Parathyroid adenoma (tissue), 2 donors: ENCODE results near the gene MAN1B1.
A peak's percentile ranks its signal among the peaks of the same experiment; 100 is the strongest.

Experiments
- H2AFZ ChIP-seq: fragments of 300-600 bp; sonication (generic); one replicate; pipeline ENCODE4 v1.7.0; 2017; ENCODE audit warnings: antibody characterized with exemption, mild to moderate bottlenecking
- H3K27ac ChIP-seq: fragments of 300-600 bp; sonication (generic); one replicate; pipeline ENCODE4 v1.7.0; 2017
- H3K27me3 ChIP-seq: fragments of 300-600 bp; sonication (generic); one replicate; pipeline ENCODE4 v1.7.0; 2017; ENCODE audit warnings: low read length; ENCODE audit not compliant: control insufficient read depth, insufficient read depth
- H3K36me3 ChIP-seq: fragments of 300-600 bp; sonication (generic); one replicate; pipeline ENCODE4 v1.7.0; 2017; ENCODE audit warnings: low read length; ENCODE audit not compliant: control insufficient read depth, insufficient read depth
- H3K4me1 ChIP-seq: fragments of 300-600 bp; sonication (generic); one replicate; pipeline ENCODE4 v1.7.0; 2017; ENCODE audit warnings: control low read depth
- H3K4me2 ChIP-seq: fragments of 300-600 bp; sonication (generic); one replicate; pipeline ENCODE4 v1.7.0; 2017; ENCODE audit warnings: low read length
- H3K4me3 ChIP-seq: fragments of 300-600 bp; sonication (generic); one replicate; pipeline ENCODE4 v1.7.0; 2017; ENCODE audit warnings: low read depth, low read length
- H3K79me2 ChIP-seq: fragments of 300-600 bp; sonication (generic); one replicate; pipeline ENCODE4 v1.7.0; 2017; ENCODE audit warnings: control low read depth
- H3K9ac ChIP-seq: fragments of 300-600 bp; sonication (generic); one replicate; pipeline ENCODE4 v1.7.0; 2017; ENCODE audit warnings: mild to moderate bottlenecking
- H3K9me3 ChIP-seq: fragments of 300-600 bp; sonication (generic); one replicate; pipeline ENCODE4 v1.7.0; 2017; ENCODE audit warnings: low read length; ENCODE audit not compliant: control insufficient read depth
- CTCF ChIP-seq: fragments of 300-600 bp; sonication (generic); IDR thresholded peaks from one replicate; pipeline ENCODE4 v1.7.0; 2017; ENCODE audit warnings: antibody characterized with exemption, mild to moderate bottlenecking
- donor health status: primary hyperparathyroidism.

Gene MAN1B1

GRCh38 chr9:137113385-137114159 is 26.8 kb downstream of the MAN1B1 start:
- Histone ChIP-seq H3K79me2 (no peaks in the 10 kb centered on the region), H3K4me2 (no peak overlapping the region), H3K36me3 (no peaks in the 10 kb centered on the region), H3K4me3 (no peak overlapping the region), H3K27ac (no peak overlapping the region), H3K4me1 (peaks cover 3% of the 10 kb centered on the region), H2AFZ (no peak overlapping the region), H3K9ac (no peak overlapping the region), H3K9me3 (no peaks in the 10 kb centered on the region), H3K27me3 (no peaks in the 10 kb centered on the region)
- no peak for TF ChIP-seq CTCF

GRCh38 chr9:137114220-137114612 is 27.4 kb downstream of the MAN1B1 start:
- Histone ChIP-seq H2AFZ (peak overlapping the region; percentile 76), H3K27me3 (no peaks in the 10 kb centered on the region), H3K27ac (no peak overlapping the region), H3K4me1 (peaks cover 3% of the 10 kb centered on the region), H3K9ac (no peak overlapping the region), H3K4me2 (peak overlapping the region; percentile 98), H3K9me3 (no peaks in the 10 kb centered on the region), H3K79me2 (no peaks in the 10 kb centered on the region), H3K36me3 (no peaks in the 10 kb centered on the region), H3K4me3 (peak overlapping the region; percentile 62)
- no peak for TF ChIP-seq CTCF

- Histone ChIP-seq H3K4me2 (peak within 1 kb of the TSS; percentile 98), H3K27me3 (no peaks in the 10 kb centered on the region), H3K79me2 (no peaks in the 10 kb centered on the region), H2AFZ (peak within 1 kb of the TSS; percentile 76), H3K4me3 (peak within 1 kb of the TSS; percentile 62), H3K27ac (no peak within 1 kb of the TSS), H3K36me3 (no peaks in the 10 kb centered on the region), H3K9ac (no peak within 1 kb of the TSS), H3K9me3 (no peaks in the 10 kb centered on the region), H3K4me1 (peaks cover 3% of the 10 kb centered on the region)
- no peak for TF ChIP-seq CTCF
Measured at GRCh38 chr9:137114613-137115393, 28.0 kb downstream of the MAN1B1 start, which contains the start of gene DPP7. DPP7 (minus strand) TSS chr9:137114733; CDS start chr9:137114713, 20 bp downstream.

GRCh38 chr9:137115394-137116026 is 28.7 kb downstream of the MAN1B1 start:
- no peaks in the 10 kb centered on the region for H3K79me2 ChIP-seq
- no peaks in the 10 kb centered on the region for H3K27me3 ChIP-seq
- H3K9ac ChIP-seq, result no peak overlapping the region
- no peaks in the 10 kb centered on the region for H3K36me3 ChIP-seq
- peak overlapping the region; percentile 76 for H2AFZ ChIP-seq
- no peak for TF ChIP-seq CTCF
- H3K9me3 ChIP-seq, result no peaks in the 10 kb centered on the region
- no peak overlapping the region for H3K4me3 ChIP-seq
- peaks cover 3% of the 10 kb centered on the region for H3K4me1 ChIP-seq
- H3K4me2 ChIP-seq, result peak overlapping the region; percentile 98
- no peak overlapping the region for H3K27ac ChIP-seq
